SU-DHL-6 (cell line): Measurements from ENCODE around the gene MOCS3.

ENCODE experiments used
- CTCF ChIP-seq: fragments of 200-600 bp; sonication (generic); IDR thresholded peaks from one replicate; pipeline ENCODE4 v1.5.1; 2017; ENCODE audit warnings: antibody characterized with exemption, mild to moderate bottlenecking, low read length, moderate library complexity; ENCODE audit not compliant: insufficient read depth, poor library complexity, severe bottlenecking
- EZH2phosphoT487 ChIP-seq: fragments of 200-600 bp; sonication (generic), shearing (Covaris generic); conservative IDR thresholded peaks from 2 replicates; pipeline ENCODE4 v1.6.1; 2018; ENCODE audit warnings: mild to moderate bottlenecking, antibody characterized with exemption, low read length, moderate library complexity, mixed read lengths

DNA sequence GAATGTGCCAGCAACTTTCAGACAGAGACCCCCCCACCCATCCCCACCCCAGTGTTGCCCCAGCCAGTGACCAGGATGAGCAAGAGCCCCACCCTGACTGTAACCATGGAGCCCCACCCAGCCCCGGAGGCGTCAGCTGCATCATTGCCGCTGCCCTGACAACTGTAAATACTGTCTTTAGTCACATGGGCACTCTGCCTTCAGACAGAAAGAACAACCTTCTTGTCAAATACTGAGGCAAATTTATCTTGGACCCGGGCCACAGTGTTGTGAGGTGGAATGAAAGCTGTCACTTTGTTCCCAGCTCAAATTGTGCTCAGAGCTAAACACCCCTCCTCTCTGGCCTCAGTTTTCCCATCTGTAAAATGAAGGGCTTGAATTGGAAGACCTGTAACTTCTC is 23.7 kb downstream of the MOCS3 start:
- no peak for TF ChIP-seq EZH2phosphoT487
- no peak for TF ChIP-seq CTCF
